Keratinocyte (primary cell): Measurements from ENCODE around the gene AIP. TPM values are rescaled to one million over a fixed set of nuclear protein-coding genes. Genes with fewer than 3 reads are reported as not detected.
A peak's percentile ranks its signal among the peaks of the same experiment; 100 is the strongest.

Source experiments
- DNase-seq: peaks from one replicate; pipeline ENCODE4 v3.0.0-alpha.2; 2011; ENCODE audit warnings: low read depth, missing footprints, low spot score
- FAIRE-seq: peaks from 2 replicates; lab custom pipeline; 2011; peaks lifted over from hg19 to GRCh38; lab: Jason Lieb, UNC
- H2AFZ ChIP-seq: 2 replicates; pipeline ENCODE4 v1.6.0; 2012; ENCODE audit warnings: low read length, control low read depth, inconsistent platforms; ENCODE audit not compliant: control insufficient read depth
- H3K27ac ChIP-seq: 2 replicates; pipeline ENCODE4 v1.5.1; 2011; ENCODE audit warnings: low read length; ENCODE audit not compliant: control insufficient read depth, insufficient read depth
- H3K27me3 ChIP-seq: 3 replicates; pipeline ENCODE4 v1.6.0; 2011; ENCODE audit warnings: low read length; ENCODE audit not compliant: control insufficient read depth, insufficient read depth; ENCODE audit errors: extremely low read depth
- H3K36me3 ChIP-seq, 2 experiments: 2 replicates in 1 of 2; 3 replicates in 1 of 2; pipeline ENCODE4 v1.5.1; 2011; ENCODE audit warnings: low read length in 2 of 2, mild to moderate bottlenecking in 1 of 2; ENCODE audit not compliant: control insufficient read depth in 2 of 2, insufficient read depth in 2 of 2; ENCODE audit errors: extremely low read depth in 1 of 2
- H3K4me1 ChIP-seq: 3 replicates; pipeline ENCODE4 v1.5.1; 2011; ENCODE audit warnings: low read length; ENCODE audit not compliant: control insufficient read depth, insufficient read depth; ENCODE audit errors: extremely low read depth
- H3K4me2 ChIP-seq: 3 replicates; pipeline ENCODE4 v1.6.0; 2011; ENCODE audit warnings: low read depth, low read length; ENCODE audit not compliant: control insufficient read depth, insufficient read depth; ENCODE audit errors: extremely low read depth
- H3K4me3 ChIP-seq, 3 experiments: fragments of 200-600 bp in 1 of 3; sonication (generic) in 1 of 3; 2 replicates in 2 of 3; 3 replicates in 1 of 3; pipeline ENCODE4 v1.5.1; 2011 to 2016; ENCODE audit warnings: low read length in 3 of 3, mild to moderate bottlenecking in 3 of 3, control low read depth in 2 of 3, inconsistent platforms in 1 of 3, low read depth in 1 of 3, mixed read lengths in 1 of 3, mixed run types in 1 of 3, moderate library complexity in 1 of 3; ENCODE audit not compliant: control insufficient read depth in 2 of 3, insufficient read depth in 2 of 3; ENCODE audit errors: extremely low read depth in 1 of 3
- H3K79me2 ChIP-seq: 2 replicates; pipeline ENCODE4 v1.6.0; 2012; ENCODE audit warnings: low read length; ENCODE audit not compliant: control insufficient read depth, insufficient read depth
- H3K9ac ChIP-seq: 3 replicates; pipeline ENCODE4 v1.6.0; 2011; ENCODE audit warnings: low read length; ENCODE audit not compliant: control insufficient read depth, insufficient read depth; ENCODE audit errors: extremely low read depth
- H3K9me1 ChIP-seq: 3 replicates; pipeline ENCODE4 v1.6.0; 2011; ENCODE audit warnings: low read length; ENCODE audit not compliant: control insufficient read depth, insufficient read depth; ENCODE audit errors: extremely low read depth
- H3K9me3 ChIP-seq: 2 replicates; pipeline ENCODE4 v1.5.1; 2012; ENCODE audit warnings: low read depth, low read length; ENCODE audit not compliant: control insufficient read depth
- H4K20me1 ChIP-seq: 3 replicates; pipeline ENCODE4 v1.6.0; 2011; ENCODE audit warnings: low read length; ENCODE audit not compliant: control insufficient read depth, insufficient read depth; ENCODE audit errors: extremely low read depth
- EZH2 ChIP-seq: IDR thresholded peaks from one replicate; pipeline ENCODE4 v1.6.1; 2012; ENCODE audit warnings: inconsistent platforms, mild to moderate bottlenecking, low read length, moderate library complexity
- dilution Hi-C: fragments of 300-500 bp; cut with MboI; formaldehyde crosslinking; loops from one replicate; pipeline ENCODE4 v1.7.0; 2020; ENCODE audit warnings: low sequenced_read_pairs; ENCODE audit not compliant: extremely low pct_ligation_motif_present
- polyA minus RNA-seq, 3 experiments: library from RNA; depleted of rRNA, polyadenylated mRNA; stranded (reverse); fragments of >200 nt; gene quantifications; 1 replicate in 1 of 3; 2 replicates in 1 of 3; 3 replicates in 1 of 3; pipeline ENCODE4 v1.2.3, GENCODE V29; 2011
- polyA plus RNA-seq, 5 experiments: library from polyadenylated mRNA; depleted of rRNA in 3 of 5; stranded (reverse) in 3 of 5; stranded (forward) in 1 of 5; unstranded in 1 of 5; fragments of >200 nt; gene quantifications; 1 replicate in 1 of 5; 2 replicates in 3 of 5; 3 replicates in 1 of 5; pipeline versions ENCODE4 v1.2.1 to v1.2.3, GENCODE V29; 2011 to 2012; ENCODE audit warnings: missing spikeins in 2 of 5, low read depth in 1 of 5, low replicate concordance in 1 of 5
- TF ChIP-seq, protein P1 (sequence below), 3 experiments: IDR thresholded peaks in 1 of 3; conservative IDR thresholded peaks in 1 of 3; optimal IDR thresholded peaks in 1 of 3; 2 replicates in 2 of 3; 3 replicates in 1 of 3; pipeline versions ENCODE3 to v1.5.1; 2011; ENCODE audit warnings: low read length in 3 of 3, mild to moderate bottlenecking in 3 of 3, moderate library complexity in 2 of 3, control low read depth in 1 of 3, inconsistent platforms in 1 of 3; ENCODE audit not compliant: insufficient read depth in 2 of 3; ENCODE audit errors: extremely low read depth in 1 of 3

Gene AIP
- polyA plus RNA-seq (32.5 to 42.9 TPM (median 35.3 TPM) in 3 replicates), polyA minus RNA-seq (19.2 to 23.7 TPM (median 22.6 TPM) in 3 replicates)
- 35.4 TPM for polyA plus RNA-seq (2011; ENCODE audit: low read depth)
- 25.8 and 44.9 TPM in 2 replicates for polyA plus RNA-seq (2011; cell fraction: cytosol; rRNA removed)
- 26.3 and 35.1 TPM in 2 replicates for polyA plus RNA-seq (2011; cell fraction: nucleus; rRNA removed)
- polyA plus RNA-seq (2012; ENCODE audit: low replicate concordance) = 34.4 and 36.4 TPM in 2 replicates
- 26.3 TPM for polyA minus RNA-seq (2011; cell fraction: cytosol; rRNA and poly(A)+ RNA removed)
- 10.3 and 11.4 TPM in 2 replicates for polyA minus RNA-seq (2011; cell fraction: nucleus; rRNA and poly(A)+ RNA removed)

- peak within 1 kb of the TSS; percentile 70 for H3K9ac ChIP-seq
- peak; percentile 81 for DNase-seq
- FAIRE-seq = peak; percentile 36
- no peaks in the 10 kb centered on the region for H4K20me1 ChIP-seq
- H3K9me1 ChIP-seq = no peaks in the 10 kb centered on the region
- no peaks in the 10 kb centered on the region for H3K9me3 ChIP-seq
- H3K27me3 ChIP-seq = no peaks in the 10 kb centered on the region
- dilution Hi-C loops = no loop called here
- H3K4me1 ChIP-seq = peaks cover 13% of the 10 kb centered on the region
- H3K27ac ChIP-seq = peak within 1 kb of the TSS; percentile 70
- H3K36me3 ChIP-seq = peaks cover 2 to 7% of the 10 kb centered on the region in 2 experiments
- peak within 1 kb of the TSS; percentile 80 for H3K4me2 ChIP-seq
- peak within 1 kb of the TSS; percentile 47 to 81 (median 77) for H3K4me3 ChIP-seq
- H3K79me2 ChIP-seq = peaks cover 4% of the 10 kb centered on the region
- peak within 1 kb of the TSS; percentile 92 for H2AFZ ChIP-seq
- no peak for TF ChIP-seq EZH2
- TF ChIP-seq, protein P1, sequence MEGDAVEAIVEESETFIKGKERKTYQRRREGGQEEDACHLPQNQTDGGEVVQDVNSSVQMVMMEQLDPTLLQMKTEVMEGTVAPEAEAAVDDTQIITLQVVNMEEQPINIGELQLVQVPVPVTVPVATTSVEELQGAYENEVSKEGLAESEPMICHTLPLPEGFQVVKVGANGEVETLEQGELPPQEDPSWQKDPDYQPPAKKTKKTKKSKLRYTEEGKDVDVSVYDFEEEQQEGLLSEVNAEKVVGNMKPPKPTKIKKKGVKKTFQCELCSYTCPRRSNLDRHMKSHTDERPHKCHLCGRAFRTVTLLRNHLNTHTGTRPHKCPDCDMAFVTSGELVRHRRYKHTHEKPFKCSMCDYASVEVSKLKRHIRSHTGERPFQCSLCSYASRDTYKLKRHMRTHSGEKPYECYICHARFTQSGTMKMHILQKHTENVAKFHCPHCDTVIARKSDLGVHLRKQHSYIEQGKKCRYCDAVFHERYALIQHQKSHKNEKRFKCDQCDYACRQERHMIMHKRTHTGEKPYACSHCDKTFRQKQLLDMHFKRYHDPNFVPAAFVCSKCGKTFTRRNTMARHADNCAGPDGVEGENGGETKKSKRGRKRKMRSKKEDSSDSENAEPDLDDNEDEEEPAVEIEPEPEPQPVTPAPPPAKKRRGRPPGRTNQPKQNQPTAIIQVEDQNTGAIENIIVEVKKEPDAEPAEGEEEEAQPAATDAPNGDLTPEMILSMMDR (optimal IDR thresholded peaks at IDR 0.05 in 1 of 3, IDR thresholded peaks at IDR 0.05 in 1 of 3, conservative IDR thresholded peaks at IDR 0.05 in 1 of 3; ENCODE audit: extremely low read depth in 1 of 3, insufficient read depth in 2 of 3, low read length in 3 of 3) = peak in 1 of 3 experiments; percentile 20
These were observed at the start of gene AIP for GRCh38 chr11:67482827-67483798. Gene AIP, plus strand, starts transcription at chr11:67483026. Its CDS starts 133 bp downstream, at chr11:67483159.

DNA sequence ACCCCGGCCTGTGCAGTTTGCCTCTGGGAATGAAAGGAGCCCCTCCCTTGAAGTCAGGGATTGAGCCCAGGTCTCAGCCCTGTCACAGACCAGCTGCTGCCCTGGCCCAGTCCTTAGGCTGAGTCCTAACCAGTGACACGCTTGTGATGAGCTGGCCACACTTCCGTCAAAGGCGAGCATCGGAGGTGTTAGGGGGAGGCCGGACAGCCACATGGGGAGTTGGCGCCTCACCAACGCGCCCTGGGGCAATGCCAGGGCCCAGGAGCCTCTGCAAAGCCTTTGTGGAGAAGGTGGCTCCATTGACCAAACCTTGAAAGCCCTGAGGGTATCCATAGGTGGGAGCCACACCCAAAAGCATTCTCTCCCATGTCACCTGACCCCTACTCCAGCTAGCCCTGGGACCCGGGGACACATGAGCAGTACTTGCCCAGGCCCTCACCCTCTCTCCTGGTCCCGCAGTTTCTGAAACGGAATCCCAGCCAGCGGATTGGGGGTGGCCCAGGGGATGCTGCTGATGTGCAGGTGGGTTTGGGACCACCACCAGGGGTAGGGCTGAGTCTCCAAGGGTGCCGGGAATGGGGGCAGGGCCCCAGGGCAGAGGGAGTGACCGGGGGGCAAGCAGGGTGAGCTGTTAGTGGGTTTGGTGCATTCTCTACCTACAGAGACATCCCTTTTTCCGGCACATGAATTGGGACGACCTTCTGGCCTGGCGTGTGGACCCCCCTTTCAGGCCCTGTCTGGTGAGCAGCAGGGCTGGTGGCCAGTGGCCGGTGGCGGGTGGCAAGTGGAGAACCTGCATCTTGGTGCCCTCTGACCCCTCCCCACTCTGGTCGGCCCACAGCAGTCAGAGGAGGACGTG lies 49.1 kb upstream of the AIP start:
- H3K9me1 ChIP-seq = no peaks in the 10 kb centered on the region
- TF ChIP-seq EZH2 = no peak
- TF ChIP-seq, protein P1 (optimal IDR thresholded peaks at IDR 0.05 in 1 of 3, IDR thresholded peaks at IDR 0.05 in 1 of 3, conservative IDR thresholded peaks at IDR 0.05 in 1 of 3; ENCODE audit: extremely low read depth in 1 of 3, insufficient read depth in 2 of 3, low read length in 3 of 3) = no peak
- no peak overlapping the region for H3K27ac ChIP-seq
- dilution Hi-C loops = no loop called here
- no peak overlapping the region for H2AFZ ChIP-seq
- H3K4me1 ChIP-seq = peaks cover 14% of the 10 kb centered on the region
- H3K4me3 ChIP-seq = no peak overlapping the region
- H4K20me1 ChIP-seq = peaks cover 2% of the 10 kb centered on the region
- no peaks in the 10 kb centered on the region for H3K9me3 ChIP-seq
- no peak overlapping the region for H3K4me2 ChIP-seq
- no peaks in the 10 kb centered on the region for H3K27me3 ChIP-seq
- H3K9ac ChIP-seq = no peak overlapping the region
- H3K79me2 ChIP-seq = peaks cover 23% of the 10 kb centered on the region
- FAIRE-seq = no peak
- DNase-seq = no peak
- H3K36me3 ChIP-seq = peaks cover 33 to 40% of the 10 kb centered on the region in 2 experiments
